Hematopoietic multipotent progenitor cell (in vitro differentiated cells): ENCODE measurements around the gene C6orf132. TPM values are rescaled to one million over a fixed set of nuclear protein-coding genes. Genes with fewer than 3 reads are reported as not detected.

Experiments
- DNase-seq, 3 donors: peaks; one replicate each; pipeline ENCODE4 v3.0.0-alpha.2; 2011 to 2015; ENCODE audit warnings: low read depth in 2 of 3, low spot score in 2 of 3
- total RNA-seq: library from RNA; depleted of rRNA; stranded (reverse); fragments of >200 nt; gene quantifications from one replicate; pipeline ENCODE4 v1.2.3, GENCODE V29; 2012

C6orf132 gene
- total RNA-seq, 1 donor = under 0.01 TPM

DNA sequence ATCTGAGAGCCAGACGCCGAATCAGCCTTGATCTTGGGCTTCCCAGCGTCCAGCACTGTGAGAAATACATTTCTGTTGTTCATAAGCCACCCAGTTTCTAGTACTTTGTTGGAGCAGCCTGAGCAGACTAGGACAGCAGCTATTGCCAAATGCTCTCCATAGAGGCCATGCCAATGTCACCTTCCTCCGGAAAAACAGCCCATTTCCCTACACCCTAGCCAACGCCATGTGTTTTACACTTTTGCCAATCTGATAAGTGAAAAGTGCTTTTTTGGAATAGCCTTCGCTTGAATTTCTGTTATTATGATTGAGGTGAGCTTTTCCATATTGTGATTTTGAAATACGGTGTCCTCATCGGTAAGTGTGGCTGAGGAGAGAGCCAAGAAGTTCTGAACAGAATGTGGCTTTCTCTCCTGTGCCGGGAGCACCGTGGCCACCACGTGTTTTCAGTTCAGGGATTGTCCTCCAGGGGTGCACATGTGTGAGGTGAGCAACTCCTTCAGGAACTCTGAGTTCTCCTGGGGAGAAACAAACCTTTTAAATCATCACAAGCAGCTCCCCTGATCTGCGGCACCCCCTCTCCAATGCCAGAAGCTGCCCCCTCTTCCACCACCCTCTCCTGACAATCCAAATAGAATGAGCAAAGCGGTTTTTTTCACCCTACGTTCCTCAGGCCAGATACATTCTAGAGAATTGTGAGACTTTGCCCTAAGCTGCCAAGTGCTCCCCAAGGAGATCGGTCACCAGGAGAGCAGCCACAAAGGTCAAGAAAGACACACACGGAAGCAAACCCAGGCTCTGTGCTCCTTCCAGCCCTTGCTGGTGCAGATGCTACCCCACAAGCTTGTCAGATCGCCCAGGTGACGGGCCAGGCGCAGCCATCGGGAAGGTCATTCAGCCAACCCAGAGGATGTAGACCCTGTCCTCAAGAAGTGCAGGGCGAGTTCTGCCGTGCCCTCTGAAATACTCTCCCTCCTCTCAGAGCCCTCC lies 56.1 kb downstream of the C6orf132 start:
- no peak for DNase-seq

DNA sequence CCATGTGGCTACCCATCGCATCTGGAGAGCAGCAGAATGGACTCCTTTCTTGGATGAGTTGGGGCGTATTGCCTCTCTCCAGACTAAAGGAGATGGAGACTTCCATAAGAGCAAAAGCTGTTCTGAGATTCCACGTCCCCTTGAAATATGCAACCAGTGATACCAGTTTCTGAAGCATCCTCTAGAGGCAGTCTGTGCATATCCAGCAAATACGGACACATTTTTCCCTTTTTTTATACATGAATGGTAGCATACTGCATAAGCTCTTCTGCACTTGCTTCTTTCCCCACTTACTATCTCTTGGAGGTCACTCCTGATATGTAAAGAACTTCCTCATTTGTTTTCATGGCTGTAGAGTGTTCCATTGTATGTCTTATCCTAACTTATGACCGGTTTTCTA lies 57.5 kb downstream of the C6orf132 start:
- DNase-seq = no peak

DNA sequence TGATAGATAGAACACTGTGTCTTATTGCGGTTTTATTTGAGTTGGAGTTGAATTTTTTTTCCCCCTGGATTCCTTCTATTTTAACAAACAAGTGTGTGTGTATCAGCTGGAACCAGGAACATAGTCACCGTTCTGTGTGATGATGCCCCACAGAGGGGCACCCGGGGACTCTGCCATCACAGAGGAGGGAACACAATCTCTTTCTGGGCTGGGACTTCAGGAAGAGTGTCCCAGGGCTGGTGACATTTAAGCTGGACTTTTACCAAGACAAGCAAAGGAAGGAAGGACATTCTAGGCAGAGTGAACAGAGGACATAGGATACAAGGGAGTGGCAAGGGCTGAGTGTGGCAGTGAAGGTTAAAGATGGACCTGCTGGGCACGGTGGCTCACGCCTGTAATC lies 58.9 kb downstream of the C6orf132 start:
- DNase-seq = no peak

DNA sequence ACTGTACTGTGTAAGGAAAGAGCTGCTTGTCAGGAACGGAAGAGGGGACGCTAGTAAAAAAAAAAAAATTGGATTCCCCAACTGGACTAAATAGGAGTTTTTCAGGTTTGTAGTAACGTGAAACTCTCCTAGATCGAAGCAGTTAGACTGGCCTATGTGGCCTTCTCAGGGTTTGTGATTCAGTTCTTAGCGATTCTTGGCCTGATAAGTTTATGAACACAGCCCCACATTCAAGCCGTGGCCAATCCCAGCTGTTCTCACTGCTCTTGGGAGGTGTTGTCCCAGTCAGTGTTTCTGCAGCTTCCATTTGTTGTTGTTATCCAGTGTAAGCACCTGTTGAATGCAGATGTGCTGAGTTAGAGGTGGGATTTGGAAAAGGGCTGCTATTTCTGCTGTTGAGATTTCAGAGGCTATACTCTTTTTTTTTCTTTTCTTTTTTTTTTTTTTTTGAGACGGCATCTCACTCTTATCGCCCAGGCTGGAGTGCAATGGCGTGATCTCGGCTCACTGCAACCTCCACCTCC lies 62.4 kb downstream of the C6orf132 start:
- DNase-seq = no peak

DNA sequence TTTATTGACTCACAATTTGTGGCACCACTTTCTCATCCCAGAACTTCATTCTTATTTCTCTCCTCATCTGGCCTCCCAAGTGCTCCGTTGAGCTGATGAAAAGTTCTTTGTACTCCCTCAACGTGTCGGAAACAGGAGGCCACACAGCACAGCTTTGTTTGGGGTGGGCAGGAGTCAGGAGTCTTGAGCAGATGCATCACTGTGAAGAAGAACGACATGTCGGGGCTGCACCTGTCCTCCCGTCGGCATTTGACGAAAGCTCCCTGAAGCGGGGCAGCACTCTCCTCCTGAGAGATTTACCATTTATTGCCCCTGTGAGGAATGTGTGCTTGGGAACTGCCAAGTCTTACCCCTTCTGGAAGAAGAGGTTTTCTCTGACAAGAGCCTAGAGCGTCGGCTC lies 64.0 kb downstream of the C6orf132 start:
- no peak for DNase-seq

DNA sequence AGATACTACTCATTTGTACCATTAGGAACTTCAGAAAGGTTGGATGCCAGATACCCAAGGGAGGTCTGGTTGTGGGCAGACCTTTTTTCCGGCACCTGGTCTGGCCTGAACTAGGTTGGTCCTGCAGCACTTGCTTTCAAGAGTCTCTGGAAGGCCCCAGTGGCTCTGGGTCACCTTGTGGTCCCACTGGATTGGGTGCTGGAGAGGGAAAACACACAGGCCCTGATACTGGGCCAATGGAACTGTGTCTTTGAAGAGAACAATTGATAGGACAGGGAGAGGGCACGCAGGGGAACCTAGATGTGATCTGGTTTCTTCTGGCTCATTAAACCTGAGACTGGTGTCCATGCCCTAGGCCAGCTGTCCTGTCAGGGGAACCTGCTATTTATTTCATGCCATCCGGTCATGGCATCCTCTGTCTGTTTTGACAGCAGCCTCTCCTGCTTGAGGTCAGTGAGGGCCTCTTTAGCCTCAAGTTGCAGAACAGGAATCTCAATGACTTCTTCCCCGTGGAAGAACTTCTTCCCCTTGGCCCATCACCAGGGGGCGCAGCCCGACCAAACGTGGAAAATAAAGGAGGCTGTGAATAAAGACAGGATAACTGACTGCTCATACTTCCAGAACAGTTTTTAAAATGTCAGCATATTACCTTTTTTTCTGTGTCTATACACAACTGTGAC lies 67.1 kb downstream of the C6orf132 start:
- DNase-seq = peak in 2 of 3 donors; percentile 60 to 77

DNA sequence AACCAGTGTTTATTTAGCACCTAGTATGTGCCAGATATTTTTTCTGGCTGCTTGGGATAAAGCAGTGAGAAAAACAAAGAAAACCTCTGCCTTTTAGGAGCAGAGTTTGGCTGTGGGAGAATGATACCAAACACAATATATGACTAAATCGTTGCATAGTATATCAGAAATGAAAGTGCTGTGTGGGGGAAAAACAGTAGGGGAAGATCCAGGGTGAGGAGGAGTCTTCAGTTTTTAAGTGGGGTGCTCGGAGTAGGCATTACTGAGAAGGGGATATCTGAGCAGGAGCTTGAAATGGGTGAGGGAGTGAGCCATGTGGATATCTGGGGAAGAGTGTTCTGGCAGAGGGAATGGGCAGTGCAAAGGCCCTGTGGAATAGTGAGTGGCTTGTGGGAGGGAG lies 69.1 kb downstream of the C6orf132 start:
- DNase-seq = no peak

DNA sequence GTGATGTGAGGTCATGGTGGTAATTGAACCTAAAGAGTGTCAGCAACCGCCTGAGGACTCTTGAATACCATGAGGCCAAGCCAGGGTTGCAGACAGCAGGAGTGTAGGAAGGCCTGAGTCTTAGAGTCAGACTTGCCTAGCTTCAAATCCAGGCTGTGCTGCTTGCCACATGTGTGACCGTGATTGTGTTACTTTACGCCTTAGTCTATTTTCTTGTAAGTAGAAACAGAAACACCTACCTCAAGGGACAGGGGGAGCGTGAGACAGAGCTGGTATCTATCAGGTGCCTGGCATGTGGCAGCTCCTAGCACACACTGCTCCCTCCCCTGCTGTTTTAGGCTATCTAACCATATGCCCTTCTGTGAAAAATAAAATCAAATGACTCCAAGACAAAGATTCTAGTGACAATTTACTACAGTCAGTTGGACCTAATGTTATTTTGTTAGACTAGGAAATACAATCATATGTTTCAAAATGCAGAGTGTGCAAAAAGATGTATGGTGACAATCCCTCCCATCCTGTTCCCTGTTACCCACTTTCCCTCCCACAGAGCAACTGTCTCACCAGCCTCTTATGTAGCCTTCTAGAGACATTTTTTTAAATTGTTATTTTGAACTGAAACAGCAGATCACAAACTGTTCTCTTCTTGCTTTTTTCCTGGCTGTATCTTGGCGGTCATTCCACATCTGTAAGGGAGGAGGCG lies 70.4 kb downstream of the C6orf132 start:
- no peak for DNase-seq

DNA sequence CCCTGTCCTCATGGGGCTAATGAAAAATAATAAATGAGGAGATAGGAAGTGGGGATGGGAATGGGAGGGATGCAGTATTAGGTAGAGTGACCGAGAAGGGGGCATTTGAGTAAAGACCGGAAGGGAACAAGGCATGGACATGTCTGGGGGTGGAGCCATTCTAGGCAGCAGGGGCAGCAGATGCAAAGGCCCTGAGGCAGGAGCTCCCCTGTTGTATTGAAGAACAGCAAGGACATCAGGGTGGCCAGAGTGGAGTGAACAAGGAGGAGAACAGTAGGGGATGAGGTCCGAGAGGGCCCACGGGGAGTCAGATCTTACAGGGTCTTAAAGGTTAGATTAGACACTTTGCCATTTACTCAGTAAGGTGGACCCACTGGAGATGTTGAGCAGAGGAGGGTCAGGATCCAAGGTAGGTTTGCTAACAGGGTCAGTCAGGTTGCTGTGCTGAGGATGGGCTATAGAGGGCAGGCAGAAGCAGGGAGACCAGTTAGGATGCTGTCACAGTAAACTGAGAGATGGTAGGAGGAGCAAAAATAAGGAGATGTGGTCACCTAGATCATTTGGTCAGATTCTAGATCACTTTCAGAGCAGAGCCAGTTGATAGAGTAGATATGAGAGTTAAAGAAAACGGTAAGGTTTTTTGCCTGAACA lies 73.4 kb downstream of the C6orf132 start:
- no peak for DNase-seq

DNA sequence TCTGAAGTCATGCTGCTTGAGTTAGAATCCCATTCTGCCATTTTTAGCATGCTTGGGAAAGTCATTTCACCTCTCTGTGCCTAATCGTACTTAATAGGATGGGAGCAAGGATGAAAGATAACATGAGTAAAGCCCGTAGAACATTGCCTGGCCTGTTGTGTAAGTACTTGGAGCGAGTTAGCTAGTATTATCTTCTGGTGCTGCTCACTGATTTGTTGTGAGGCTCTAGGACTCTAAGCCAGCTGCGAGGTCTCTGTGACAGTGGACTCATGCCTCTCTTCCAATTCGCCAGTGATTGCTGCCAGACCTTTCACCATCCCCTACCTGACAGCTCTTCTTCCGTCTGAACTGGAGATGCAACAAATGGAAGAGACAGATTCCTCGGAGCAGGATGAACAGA lies 74.2 kb downstream of the C6orf132 start:
- DNase-seq = no peak

DNA sequence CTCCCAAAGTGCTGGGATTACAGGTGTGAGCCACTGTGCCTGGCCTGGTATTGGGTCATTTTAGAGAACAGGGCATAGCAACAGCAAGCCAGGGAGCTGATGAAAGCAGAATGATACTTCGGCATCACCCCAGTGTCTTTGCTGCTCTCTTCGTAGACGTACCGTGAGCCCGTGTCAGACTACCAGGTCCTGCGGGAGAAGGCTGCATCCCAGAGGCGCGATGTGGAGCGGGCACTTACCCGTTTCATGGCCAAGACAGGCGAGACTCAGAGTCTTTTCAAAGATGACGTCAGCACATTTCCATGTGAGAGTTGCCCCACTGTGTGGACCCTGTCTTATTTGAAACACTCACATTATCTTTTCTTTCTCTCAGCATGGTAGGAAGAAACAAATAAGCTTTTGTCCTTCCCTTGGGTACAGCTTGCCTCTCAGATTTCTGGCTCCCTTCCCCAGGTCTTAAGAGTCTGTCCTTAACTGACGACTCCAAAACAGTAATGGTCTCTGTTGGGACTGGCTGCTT lies 76.2 kb downstream of the C6orf132 start:
- DNase-seq = no peak

DNA sequence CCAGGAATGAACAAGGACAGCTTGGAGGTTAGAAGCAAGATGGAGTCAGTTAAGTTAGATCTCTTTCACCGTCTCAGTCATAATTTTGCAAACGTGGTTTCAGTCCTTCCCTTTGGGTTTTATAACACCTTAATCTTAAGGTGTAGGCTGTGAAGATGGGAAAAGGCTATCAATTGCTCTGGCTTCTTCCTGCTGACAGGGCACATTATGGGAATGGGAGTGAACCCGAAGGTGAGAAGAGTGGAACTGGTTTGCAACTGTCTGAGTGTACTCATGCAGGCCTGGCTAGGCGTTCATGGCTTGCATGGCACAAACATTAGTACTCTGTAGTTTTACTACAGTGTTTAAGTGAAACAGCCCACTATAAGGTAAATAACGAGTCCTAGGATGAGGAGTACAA lies 82.7 kb downstream of the C6orf132 start:
- no peak for DNase-seq

DNA sequence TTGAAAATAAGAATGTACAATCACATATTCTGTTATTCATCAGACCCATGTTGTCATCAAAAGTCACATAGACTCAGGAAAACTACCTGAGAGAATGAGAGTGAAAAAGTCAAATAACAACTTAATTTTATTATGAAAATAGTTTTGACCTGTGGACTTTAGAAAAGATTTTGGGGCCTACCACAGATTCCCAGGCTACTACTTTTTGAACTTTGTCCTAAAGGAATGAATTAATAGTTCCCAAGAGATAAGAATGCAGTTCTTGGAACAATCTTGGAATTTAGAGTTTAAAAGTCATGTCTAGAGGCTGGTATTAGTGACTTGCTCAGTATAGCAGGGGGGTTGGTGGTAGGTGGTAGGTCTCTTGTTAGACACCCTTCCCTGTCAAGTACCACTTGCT lies 88.8 kb downstream of the C6orf132 start:
- DNase-seq = no peak

DNA sequence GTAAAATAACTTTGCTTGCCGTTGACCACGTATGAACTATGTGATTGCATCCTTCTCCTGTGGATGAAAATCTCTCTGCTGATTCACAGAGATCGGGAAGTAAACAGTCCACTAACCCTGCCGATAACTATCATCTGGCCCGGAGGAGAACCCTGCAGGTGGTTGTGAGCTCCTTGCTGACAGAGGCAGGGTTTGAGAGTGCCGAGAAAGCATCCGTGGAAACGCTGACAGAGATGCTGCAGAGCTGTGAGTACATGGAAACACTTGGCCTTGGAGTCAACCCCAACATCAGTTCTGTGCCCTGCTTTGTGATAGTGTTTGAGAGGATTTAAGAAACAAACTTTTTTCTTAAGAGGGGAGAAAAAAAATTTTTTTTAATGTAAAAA lies 91.2 kb downstream of the C6orf132 start:
- DNase-seq = no peak

Other genes with a start within 250 kb of the C6orf132 start
- 6.2 TPM for gene USP49, start 247.2 kb downstream of the C6orf132 start, total RNA-seq
- gene MED20, start 221.5 kb downstream of the C6orf132 start, total RNA-seq = 23.7 TPM
- gene BYSL, start 221.1 kb downstream of the C6orf132 start, total RNA-seq = 14.3 TPM
- 141 TPM for gene CCND3, start 200.8 kb downstream of the C6orf132 start, total RNA-seq
- 32.0 TPM for gene TAF8, start 92.1 kb downstream of the C6orf132 start, total RNA-seq
- gene GUCA1A, start 30.7 kb upstream of the C6orf132 start, total RNA-seq = not detected
- 0.27 TPM for gene GUCA1B, start 52.3 kb upstream of the C6orf132 start, total RNA-seq
- 14.3 TPM for gene MRPS10, start 75.2 kb upstream of the C6orf132 start, total RNA-seq